ENCODE results near the gene THEM4. TPM values are rescaled to one million over a fixed set of nuclear protein-coding genes. Genes with fewer than 3 reads are reported as not detected.

The THEM4 gene
- total RNA-seq, 1 donor from 2014 or later, result 17.3 TPM

DNA sequence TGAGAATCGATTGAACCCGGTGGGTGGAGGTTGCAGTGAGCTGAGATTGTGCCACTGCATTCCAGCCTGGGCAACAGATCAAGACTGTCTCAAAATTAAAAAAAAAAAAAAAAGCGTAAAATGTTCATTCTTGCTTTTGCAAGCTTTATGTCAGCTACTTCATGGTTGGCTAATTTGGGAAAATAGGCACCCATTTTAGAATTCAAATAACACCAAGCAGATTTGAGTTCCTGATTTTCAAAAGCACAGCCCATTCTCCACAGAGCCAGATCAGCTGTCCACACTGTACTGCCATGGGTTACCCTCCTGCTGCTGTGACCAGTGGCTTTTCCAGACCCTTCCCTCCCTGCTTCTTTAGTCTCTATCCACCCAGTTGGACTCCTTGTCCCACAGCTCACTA lies 60.2 kb downstream of the THEM4 start:
- H3K36me3 Mint-ChIP-seq (ENCODE audit: insufficient read depth), result no peaks in the 10 kb centered on the region
- H3K4me3 Mint-ChIP-seq (ENCODE audit: low read depth), result no peak overlapping the region
- no peaks in the 10 kb centered on the region for H3K9me3 Mint-ChIP-seq (ENCODE audit: low read depth)
- peaks cover 18% of the 10 kb centered on the region for H3K27me3 Mint-ChIP-seq
- H3K27ac Mint-ChIP-seq, result no peak overlapping the region
- TF ChIP-seq, protein P1, sequence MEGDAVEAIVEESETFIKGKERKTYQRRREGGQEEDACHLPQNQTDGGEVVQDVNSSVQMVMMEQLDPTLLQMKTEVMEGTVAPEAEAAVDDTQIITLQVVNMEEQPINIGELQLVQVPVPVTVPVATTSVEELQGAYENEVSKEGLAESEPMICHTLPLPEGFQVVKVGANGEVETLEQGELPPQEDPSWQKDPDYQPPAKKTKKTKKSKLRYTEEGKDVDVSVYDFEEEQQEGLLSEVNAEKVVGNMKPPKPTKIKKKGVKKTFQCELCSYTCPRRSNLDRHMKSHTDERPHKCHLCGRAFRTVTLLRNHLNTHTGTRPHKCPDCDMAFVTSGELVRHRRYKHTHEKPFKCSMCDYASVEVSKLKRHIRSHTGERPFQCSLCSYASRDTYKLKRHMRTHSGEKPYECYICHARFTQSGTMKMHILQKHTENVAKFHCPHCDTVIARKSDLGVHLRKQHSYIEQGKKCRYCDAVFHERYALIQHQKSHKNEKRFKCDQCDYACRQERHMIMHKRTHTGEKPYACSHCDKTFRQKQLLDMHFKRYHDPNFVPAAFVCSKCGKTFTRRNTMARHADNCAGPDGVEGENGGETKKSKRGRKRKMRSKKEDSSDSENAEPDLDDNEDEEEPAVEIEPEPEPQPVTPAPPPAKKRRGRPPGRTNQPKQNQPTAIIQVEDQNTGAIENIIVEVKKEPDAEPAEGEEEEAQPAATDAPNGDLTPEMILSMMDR (IDR thresholded peaks at IDR 0.05; ENCODE audit: unreplicated experiment), result no peak
- H3K4me1 Mint-ChIP-seq (ENCODE audit: low read depth), result no peaks in the 10 kb centered on the region
- no peak for DNase-seq (ENCODE audit: low spot score, unreplicated experiment)

DNA sequence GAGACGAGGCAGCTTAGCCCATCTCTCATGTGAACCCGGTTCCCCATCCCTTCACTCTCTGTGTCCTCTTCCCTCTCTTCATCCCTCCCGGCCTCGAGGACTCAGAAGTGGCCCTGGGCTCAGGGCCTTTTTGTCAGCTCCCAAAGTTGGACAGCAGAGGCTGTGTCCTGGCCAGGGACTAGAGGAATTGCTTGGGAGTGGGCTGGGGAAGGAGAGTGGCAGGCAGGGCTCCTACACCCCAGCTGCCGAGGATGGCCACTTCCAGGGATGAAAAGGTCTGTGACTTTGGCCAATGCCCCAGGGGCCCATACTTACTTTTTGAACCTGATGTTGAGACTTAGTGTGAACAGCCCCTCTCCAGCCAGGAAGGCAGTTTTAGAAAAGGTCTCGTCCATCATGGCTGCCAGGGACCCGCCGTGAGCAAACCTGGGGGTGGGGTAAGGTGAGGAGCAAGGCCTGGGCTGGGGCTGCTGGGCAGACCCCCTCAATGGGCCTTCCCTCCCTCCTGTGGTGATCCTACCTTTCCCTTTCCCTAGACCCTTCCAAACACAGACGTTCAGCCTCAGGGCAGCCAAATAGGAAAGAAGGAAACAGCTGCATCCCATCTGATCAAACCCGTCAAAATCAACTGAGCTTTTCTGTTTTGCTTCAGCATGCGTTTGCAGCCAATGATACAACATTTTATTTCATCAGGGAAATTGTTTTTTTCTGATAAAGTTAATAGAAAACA lies 61.3 kb downstream of the THEM4 start:
- peaks cover 18% of the 10 kb centered on the region for H3K27me3 Mint-ChIP-seq
- TF ChIP-seq, protein P1 (IDR thresholded peaks at IDR 0.05; ENCODE audit: unreplicated experiment), result no peak

DNA sequence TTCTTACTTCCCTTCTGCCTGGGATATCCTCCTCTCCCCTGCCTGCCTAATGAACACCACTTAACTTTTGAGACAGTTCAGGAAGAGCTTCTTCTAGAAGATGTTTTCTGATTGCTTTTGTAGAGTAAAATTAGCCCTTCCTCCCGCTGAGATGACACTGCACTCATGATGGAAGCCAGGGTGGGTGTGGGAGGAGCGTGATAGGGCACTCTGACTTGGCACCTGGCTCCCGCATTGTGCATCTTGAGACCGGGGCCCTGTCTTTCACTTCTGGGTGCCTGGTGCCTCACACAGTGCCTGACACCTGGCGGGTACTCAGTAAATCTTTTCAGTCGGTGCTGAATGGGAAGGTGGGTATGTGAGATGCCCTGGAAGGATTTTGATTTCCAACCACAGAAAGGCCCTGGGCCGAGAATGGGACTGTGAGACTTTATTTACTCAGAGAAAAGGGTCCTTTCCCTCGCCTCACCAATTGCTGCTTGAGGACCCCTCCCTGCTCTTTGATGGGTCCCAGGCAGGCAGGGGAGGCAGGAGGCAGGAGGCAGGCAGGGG lies 62.5 kb downstream of the THEM4 start:
- peaks cover under 1% of the 10 kb centered on the region for H3K4me1 Mint-ChIP-seq (ENCODE audit: low read depth)

More for the DNA sequence above, 61.3 kb downstream of the THEM4 start:
- Mint-ChIP-seq H3K27ac (no peak overlapping the region), H3K9me3 (ENCODE audit: low read depth) (no peaks in the 10 kb centered on the region), H3K4me3 (ENCODE audit: low read depth) (no peak overlapping the region), H3K36me3 (ENCODE audit: insufficient read depth) (no peaks in the 10 kb centered on the region), H3K4me1 (ENCODE audit: low read depth) (no peaks in the 10 kb centered on the region)
- no peak for DNase-seq (ENCODE audit: low spot score, unreplicated experiment)

DNA sequence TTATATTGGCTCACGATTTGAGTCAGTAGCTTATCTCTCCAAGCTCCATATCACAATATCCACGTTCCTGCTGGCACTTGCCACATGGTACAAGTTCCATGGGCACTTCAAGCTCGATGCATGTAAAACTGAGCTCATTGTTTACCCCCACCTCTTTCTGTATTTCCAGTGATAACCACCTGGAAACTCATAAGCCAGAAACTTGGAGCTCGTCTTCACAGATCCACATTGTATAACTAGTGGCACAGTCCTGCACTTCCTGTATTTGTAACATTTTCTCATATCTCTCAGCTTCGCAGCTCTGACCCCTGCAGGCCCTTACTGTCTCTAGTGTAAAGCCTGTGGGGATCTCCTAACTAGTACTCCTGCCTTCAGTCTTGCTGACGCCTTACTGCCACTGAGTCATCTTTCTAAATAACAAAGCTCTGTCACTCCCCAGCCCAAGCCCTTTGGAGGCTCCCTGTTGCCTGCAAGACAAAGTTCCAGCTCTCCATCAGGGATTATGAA lies 63.2 kb downstream of the THEM4 start:
- Mint-ChIP-seq H3K27me3 (peaks cover 12% of the 10 kb centered on the region), H3K36me3 (ENCODE audit: insufficient read depth) (no peaks in the 10 kb centered on the region), H3K4me1 (ENCODE audit: low read depth) (peaks cover 3% of the 10 kb centered on the region), H3K9me3 (ENCODE audit: low read depth) (no peaks in the 10 kb centered on the region), H3K27ac (no peak overlapping the region), H3K4me3 (ENCODE audit: low read depth) (no peak overlapping the region)
- TF ChIP-seq, protein P1 (IDR thresholded peaks at IDR 0.05; ENCODE audit: unreplicated experiment), result no peak
- no peak for DNase-seq (ENCODE audit: low spot score, unreplicated experiment)

More for the DNA sequence above, 62.5 kb downstream of the THEM4 start:
- Mint-ChIP-seq H3K4me3 (ENCODE audit: low read depth) (no peak overlapping the region), H3K9me3 (ENCODE audit: low read depth) (no peaks in the 10 kb centered on the region), H3K27me3 (peaks cover 17% of the 10 kb centered on the region), H3K36me3 (ENCODE audit: insufficient read depth) (no peaks in the 10 kb centered on the region), H3K27ac (no peak overlapping the region)
- TF ChIP-seq, protein P1 (IDR thresholded peaks at IDR 0.05; ENCODE audit: unreplicated experiment), result no peak
- DNase-seq (ENCODE audit: low spot score, unreplicated experiment), result no peak

DNA sequence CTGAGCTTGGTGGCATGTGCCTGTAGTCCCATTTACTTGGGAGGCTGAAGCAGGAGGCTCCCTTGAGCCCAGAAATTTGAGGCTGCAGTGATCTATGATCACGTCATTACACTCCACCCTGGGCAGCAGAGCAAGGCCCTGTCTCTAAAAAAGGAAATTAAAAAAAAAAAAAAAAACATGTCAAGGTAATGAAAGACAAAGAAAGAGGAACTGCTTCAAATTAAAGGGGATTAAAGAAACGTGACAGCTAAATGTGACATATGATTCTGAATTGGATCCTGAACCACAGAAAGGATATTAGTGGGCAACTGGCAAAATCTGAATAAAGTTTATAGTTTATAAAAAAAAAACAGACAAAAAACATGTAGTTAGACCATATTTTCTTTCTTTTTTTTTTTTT lies 65.9 kb downstream of the THEM4 start:
- no peak overlapping the region for H3K27ac Mint-ChIP-seq
- H3K27me3 Mint-ChIP-seq, result peaks cover 21% of the 10 kb centered on the region

More for the DNA sequence above, 65.9 kb downstream of the THEM4 start:
- DNase-seq (ENCODE audit: low spot score, unreplicated experiment), result no peak
- H3K36me3 Mint-ChIP-seq (ENCODE audit: insufficient read depth), result no peaks in the 10 kb centered on the region
- H3K4me3 Mint-ChIP-seq (ENCODE audit: low read depth), result no peak overlapping the region
- no peaks in the 10 kb centered on the region for H3K9me3 Mint-ChIP-seq (ENCODE audit: low read depth)
- TF ChIP-seq, protein P1 (IDR thresholded peaks at IDR 0.05; ENCODE audit: unreplicated experiment), result no peak
- peaks cover 12% of the 10 kb centered on the region for H3K4me1 Mint-ChIP-seq (ENCODE audit: low read depth)
